Measurements from ENCODE around the gene AGAP9.
"Not testable (repeated sequence)": the region's sequence is repeated elsewhere in the genome, so short reads cannot be mapped to it uniquely, and the experiment has no call there.

Gene AGAP9

GRCh38 chr10:47456794-47457527 lies 66.5 kb downstream of the AGAP9 start:
- ChIA-PET POLR2A (no interaction called here), CTCF (no interaction called here)
- DNase-seq (ENCODE audit: extremely low spot score), result peak; percentile 2
- TF ChIP-seq, protein P1, sequence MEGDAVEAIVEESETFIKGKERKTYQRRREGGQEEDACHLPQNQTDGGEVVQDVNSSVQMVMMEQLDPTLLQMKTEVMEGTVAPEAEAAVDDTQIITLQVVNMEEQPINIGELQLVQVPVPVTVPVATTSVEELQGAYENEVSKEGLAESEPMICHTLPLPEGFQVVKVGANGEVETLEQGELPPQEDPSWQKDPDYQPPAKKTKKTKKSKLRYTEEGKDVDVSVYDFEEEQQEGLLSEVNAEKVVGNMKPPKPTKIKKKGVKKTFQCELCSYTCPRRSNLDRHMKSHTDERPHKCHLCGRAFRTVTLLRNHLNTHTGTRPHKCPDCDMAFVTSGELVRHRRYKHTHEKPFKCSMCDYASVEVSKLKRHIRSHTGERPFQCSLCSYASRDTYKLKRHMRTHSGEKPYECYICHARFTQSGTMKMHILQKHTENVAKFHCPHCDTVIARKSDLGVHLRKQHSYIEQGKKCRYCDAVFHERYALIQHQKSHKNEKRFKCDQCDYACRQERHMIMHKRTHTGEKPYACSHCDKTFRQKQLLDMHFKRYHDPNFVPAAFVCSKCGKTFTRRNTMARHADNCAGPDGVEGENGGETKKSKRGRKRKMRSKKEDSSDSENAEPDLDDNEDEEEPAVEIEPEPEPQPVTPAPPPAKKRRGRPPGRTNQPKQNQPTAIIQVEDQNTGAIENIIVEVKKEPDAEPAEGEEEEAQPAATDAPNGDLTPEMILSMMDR (IDR thresholded peaks at IDR 0.05; ENCODE audit: control extremely low read depth, extremely low read depth, low read depth, missing control alignments), result no peak

DNA sequence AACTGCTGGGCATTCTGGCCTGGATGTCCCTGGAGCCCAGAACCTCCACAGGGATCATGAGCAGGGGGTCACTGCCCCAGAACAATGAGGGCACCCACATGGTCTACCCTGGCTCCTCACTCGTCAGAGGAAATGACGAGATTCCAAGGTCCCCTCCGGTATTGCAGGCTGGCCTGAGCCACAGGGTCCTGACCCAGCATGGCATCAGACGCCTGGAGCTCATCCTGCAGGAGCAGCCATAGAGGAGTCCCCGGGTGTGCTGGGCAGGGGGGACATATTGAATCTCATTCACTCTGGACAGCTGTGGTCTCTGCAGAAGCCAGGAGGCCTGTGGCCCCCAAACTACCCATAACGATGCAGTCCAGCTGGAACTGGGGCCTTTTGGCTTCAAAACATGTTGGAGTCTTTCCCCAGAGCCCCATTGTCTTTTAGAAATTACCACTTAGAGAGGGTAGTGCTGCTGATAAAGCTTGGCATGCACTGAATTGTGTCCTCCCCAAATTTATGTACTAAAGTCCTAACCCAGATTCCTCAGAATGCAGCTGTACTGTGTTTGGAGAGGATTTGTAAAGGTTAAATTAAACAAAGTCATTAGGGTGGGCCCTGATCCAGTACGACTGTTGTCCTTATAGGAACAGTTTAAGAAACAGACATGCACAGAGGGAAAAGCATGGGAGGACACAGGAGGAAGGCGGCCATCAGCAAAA lies 67.2 kb downstream of the AGAP9 start:
- peak; percentile 2 for DNase-seq (ENCODE audit: extremely low spot score)
- TF ChIP-seq, protein P1 (IDR thresholded peaks at IDR 0.05; ENCODE audit: control extremely low read depth, extremely low read depth, low read depth, missing control alignments), result no peak
- ChIA-PET CTCF (no interaction called here), POLR2A (no interaction called here)

DNA sequence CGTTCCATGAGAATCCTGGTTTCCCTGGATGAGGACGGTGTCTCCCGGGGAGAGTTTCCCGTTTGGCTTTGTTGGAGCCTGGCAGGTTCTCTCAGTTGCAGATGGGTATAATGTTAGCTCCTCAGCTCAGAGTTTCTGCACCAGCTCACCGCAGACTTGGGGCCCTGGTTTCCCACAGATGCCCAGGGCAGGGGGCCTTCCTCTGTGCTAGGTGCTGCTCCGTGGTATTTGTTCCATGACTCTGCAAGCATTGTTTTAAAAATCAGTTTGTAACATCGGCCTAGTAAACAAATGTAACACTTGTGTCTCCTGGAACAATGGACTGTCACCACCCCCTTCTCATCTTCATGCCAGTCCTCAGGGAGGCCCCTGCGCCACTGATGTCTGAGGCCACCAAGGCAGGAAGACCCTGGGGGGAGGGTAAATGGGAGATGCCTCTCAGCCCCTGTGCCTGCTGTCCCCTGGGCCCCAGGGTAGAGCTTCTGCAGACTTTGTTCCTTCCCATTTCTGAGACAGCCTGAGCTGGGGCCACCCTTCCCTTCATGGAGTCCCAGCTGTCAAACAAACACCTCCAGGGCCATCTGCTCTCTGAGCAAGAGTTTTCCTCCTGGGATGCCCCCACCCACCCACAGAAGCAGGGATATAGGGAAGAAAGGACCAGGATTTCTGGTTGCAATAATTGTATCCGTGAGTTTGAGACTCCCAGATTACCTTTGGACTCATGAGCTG lies 67.9 kb downstream of the AGAP9 start:
- POLR2A ChIA-PET, result not testable (repeated sequence)

DNA sequence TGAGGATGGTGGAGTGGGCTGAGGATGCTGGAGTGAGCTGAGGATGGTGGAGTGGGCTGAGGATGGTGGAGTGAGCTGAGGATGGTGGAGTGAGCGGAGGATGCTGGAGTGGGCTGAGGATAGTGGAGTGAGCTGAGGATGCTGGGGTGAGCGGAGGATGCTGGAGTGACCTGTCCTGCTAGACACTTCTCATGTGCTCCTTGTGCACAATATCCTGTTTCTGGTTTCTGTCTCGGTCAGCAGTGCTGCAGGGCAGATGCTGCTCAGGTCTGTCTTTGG lies 68.7 kb downstream of the AGAP9 start:
- ChIA-PET CTCF (no interaction called here), POLR2A (no interaction called here)
- TF ChIP-seq, protein P1 (IDR thresholded peaks at IDR 0.05; ENCODE audit: control extremely low read depth, extremely low read depth, low read depth, missing control alignments), result no peak
- peak; percentile 7 for DNase-seq (ENCODE audit: extremely low spot score)

More for the DNA sequence above, 67.9 kb downstream of the AGAP9 start:
- CTCF ChIA-PET, result not testable (repeated sequence)
- peak; percentile 2 for DNase-seq (ENCODE audit: extremely low spot score)

DNA sequence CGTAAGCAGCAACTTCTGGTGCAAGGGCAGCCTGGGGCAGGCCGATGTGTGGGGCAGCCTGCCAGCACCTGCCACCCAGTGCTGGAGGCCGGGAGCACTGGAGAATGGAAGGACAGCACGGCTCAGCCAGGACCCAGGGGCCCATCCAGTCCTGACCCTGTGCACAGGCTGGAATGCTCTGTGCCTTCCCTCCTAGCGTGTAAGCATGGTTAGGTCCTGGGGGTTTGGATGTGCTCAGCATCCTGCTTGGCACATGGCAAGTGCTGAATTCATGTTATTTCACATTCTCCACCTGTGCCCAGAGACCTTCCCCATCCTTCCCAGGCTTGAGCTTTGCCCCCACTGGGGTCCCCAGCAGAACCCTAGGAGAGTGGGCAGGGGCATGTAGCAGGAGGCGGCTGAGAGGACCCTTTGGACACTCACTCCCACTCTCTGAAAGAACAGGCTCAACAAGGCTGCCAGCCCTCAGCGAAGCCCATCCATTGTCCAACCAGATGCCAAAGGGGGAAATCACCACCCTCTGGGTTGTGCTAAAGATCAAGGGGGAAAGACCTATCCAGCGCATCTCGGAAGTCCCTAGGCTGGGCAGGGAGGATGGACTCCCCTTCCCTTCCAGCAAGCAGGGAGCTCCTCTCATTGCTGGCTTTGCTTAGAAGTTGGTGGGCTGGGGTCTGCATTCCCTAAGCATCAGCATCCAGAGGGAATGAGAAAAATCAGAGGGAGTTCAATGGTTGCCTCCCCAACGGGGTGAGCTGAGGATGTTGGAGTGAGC lies 69.2 kb downstream of the AGAP9 start:
- DNase-seq (ENCODE audit: extremely low spot score), result peak; percentile 12
- CTCF ChIA-PET, result no interaction called here
- TF ChIP-seq, protein P1 (IDR thresholded peaks at IDR 0.05; ENCODE audit: control extremely low read depth, extremely low read depth, low read depth, missing control alignments), result no peak
- POLR2A ChIA-PET, result no interaction called here

DNA sequence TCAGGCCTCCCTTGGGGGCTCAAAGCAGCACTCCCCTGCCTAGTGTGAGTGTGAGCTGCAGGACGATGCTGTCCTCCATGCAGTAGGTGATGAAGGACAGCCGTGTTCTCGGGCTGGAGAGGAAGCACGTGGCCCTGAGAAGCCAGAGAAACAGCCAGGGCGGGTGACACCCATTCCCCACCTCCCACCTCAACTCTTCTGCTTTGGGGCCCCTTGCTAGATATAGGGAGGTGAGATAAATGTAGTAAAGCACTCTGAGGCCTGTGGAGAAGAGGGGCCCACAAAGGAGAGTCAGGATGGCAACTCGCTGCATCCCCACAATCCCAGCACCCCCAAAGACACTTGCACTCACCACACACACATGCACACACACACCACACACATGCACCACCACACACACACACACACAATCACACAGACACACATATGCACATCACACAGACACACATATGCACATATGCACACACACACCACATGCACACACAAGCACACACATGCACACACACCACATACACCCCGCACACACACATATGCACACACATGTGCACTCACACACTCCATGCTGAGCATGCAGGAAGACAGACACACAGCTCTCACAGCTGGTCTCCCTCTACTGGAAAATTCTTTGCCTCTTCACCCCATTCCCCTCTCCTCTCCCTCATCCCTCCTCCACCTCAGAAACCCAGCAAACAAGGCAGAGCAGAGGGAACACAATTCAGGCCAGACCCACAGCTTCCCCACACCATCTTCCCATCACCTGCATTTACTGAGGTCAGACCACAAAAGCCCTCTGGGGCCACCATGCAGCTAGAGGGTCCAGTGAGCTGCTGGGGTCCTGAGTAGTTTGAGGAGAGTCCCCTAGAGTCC lies 70.1 kb downstream of the AGAP9 start:
- peak; percentile 10 for DNase-seq (ENCODE audit: extremely low spot score)
- CTCF ChIA-PET, result no interaction called here
- POLR2A ChIA-PET, result no interaction called here
- TF ChIP-seq, protein P1 (IDR thresholded peaks at IDR 0.05; ENCODE audit: control extremely low read depth, extremely low read depth, low read depth, missing control alignments), result no peak
